HG02610 (cell line): ENCODE data around the gene TMEM223.
A peak's percentile ranks its signal among the peaks of the same experiment; 100 is the strongest.
"Not testable (repeated sequence)": the region's sequence is repeated elsewhere in the genome, so short reads cannot be mapped to it uniquely, and the experiment has no call there.

Experiments used
- ATAC-seq: cut with Tn5 transposase; IDR thresholded peaks from one replicate; pipeline ENCODE4 v1.9.1; 2021; ENCODE audit warnings: mild to moderate bottlenecking, moderate library complexity; ENCODE audit not compliant: unreplicated experiment

TMEM223 gene, protein sequence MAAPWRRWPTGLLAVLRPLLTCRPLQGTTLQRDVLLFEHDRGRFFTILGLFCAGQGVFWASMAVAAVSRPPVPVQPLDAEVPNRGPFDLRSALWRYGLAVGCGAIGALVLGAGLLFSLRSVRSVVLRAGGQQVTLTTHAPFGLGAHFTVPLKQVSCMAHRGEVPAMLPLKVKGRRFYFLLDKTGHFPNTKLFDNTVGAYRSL

DNA sequence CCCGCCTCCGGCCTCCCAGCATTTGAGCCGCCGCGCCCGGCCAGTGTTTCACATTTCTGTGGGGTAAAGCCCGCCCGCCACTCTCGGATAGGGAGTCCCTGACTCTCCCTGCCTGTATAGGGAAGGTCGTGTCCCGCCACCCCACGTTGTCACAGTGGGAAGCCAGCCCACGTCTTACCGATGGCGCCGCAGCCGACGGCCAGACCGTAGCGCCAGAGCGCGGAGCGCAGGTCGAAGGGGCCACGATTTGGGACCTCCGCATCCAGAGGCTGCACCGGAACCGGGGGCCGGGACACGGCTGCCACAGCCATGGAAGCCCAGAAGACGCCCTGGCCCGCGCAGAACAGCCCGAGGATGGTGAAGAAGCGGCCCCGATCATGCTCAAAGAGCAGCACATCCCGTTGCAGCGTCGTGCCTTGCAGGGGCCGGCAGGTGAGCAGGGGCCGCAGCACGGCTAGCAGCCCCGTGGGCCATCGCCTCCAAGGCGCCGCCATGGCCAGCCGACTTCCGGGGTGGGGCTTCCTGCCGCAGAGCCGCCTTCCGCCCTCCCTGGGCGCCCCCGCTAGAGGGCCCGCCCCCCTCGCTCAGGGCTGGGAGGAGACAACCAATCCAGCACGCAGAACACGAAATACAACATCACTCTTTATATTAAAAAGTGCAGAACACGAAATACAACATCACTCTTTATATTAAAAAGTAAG lies at the start of gene TMEM223:
Gene TMEM223 (minus strand): TSS at position 506 of the 701 bp plus-strand sequence. CDS start 12 bp downstream, at position 494.
- peak; percentile 74 for ATAC-seq

DNA sequence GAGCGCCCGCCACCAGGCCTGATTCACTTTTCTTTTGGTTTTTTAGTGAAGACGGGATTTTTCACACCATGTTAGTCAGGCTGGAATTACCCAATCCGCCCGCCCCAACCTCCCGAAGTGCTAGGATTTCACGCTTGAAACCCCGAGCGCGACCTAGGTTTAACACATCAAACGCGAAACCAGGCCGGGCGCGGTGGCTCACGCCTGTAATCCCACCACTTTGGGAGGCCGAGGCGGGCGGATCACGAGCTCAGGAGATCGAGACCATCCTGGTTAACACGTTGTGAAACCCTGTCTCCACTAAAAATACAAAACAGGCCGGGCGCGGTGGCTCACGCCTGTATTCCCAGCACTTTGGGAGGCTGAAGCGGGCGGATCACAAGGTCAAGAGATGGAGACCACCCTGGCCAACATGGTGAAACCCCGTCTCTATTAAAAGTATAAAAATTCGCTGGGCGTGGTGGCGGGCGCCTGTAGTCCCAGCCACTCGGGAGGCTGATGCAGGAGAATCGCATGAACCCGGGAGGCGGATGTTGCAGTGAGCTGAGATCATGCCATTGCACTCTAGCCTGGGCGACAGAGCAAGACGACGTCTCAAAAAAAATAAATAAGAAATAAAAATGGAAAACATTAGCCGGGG lies 49.0 kb upstream of the TMEM223 start:
- ATAC-seq: peak; percentile 10

DNA sequence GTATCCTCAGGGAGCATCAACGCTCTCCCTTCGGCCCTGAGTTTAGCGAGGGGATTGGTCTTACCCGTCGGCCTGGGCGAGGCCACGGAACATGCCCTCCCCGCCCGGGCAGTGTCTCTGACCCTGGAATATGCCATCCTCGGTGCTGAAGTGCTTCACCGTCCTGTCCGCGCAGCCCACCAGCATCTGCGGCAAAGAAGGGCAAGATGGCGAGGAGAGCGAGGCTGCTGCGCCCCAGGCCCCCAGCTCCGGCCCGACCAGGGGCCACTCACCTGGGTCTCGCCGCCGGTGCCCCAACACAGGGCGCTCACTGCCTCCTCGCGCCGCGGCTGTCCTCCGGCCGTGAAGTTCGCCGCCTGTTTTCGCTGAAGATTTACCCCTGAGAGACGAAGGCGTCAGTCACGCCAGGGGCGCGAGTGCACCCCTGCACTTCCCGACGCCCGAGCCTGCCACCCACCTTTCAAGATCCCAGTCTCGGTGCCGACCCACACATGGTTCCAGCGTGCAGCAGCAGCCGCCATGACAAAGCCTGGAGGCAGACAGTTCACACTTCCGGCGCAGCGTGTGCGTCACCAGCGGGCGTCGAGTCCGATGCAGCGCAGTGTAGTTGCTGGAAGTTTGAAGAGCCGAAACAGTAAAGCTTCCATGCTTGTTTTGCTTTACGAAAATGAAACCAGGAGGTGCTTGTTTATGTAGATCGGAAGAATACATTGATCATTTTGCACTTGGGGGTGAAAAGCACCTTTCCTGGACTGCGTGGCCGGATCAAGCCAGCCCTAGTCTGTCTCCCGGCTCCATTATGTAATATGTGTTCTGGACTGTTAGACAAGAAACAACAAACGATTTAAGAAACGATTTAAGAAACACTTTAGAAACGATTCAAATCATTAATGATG lies 47.5 kb upstream of the TMEM223 start, which contains the start of gene WDR74:
Gene WDR74 (minus strand): TSS at position 541 of the 896 bp plus-strand sequence. CDS start 20 bp downstream, at position 521.
- peak; percentile 37 for ATAC-seq

DNA sequence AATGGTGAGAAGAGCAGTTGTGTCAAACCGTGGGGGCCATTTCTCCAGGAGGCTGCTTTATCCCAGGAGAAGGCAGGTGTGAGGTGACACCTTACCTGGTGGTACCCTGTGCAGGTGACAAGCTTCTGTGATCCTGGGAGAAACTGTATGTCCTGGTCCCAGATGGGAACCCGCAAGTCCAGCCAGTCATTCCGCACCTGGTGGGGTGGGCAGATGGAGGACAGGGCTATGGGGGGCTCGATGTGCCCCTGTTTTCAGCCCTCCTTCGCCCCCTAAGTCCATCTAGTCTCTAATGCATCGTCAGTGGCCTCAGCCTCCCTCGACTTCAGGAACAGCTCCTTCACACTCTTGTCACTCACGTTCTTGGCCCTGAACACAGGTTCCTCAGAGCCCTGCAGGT lies 43.5 kb upstream of the TMEM223 start:
- no peak for ATAC-seq

DNA sequence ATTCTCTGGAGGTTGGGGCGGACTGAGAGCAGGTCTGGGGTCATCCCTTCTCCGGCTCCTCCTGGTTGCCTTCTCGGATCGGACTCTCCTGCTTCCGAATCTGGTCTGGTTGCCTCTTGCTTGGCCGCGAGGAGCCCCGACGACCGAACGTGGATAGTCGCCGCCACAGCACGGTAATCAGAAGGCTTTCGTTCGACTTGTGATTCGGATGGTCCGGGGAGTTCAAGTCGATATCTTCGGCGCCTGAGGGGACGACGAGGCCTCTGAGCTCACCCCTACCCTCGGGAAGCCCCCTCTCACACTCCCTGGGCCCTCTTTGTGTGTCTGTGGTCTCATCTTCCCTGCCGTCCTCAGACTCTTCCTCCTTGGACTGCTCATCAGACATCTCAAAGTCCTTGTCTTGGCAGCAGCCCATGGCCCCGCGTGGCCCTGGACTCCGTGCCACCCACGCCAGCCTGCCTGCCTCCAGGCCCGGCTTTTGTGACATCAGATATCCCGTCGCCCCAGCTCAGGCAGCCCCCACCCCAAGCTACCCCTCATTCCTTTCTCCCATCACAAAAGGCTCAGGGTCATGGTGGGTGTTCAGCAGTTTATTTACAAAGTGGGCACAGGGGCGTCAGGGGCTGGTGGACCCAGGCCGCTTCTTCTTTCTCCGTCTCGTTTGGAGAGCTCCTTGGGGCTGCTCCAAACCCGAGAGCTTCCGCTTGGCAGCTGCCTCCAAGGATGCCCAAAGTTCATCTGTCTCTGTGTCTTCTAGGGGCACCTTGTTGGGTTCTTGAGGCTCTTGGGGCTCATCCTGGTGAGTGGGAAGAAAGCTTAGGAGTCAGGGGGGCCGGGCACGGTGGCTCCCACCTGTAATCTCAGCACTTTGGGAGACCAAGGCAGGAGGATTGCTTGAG lies 40.8 kb upstream of the TMEM223 start, which contains the start of gene TEX54:
Gene TEX54 (minus strand): TSS at position 506 of the 899 bp plus-strand sequence.
- peak; percentile 1 for ATAC-seq

DNA sequence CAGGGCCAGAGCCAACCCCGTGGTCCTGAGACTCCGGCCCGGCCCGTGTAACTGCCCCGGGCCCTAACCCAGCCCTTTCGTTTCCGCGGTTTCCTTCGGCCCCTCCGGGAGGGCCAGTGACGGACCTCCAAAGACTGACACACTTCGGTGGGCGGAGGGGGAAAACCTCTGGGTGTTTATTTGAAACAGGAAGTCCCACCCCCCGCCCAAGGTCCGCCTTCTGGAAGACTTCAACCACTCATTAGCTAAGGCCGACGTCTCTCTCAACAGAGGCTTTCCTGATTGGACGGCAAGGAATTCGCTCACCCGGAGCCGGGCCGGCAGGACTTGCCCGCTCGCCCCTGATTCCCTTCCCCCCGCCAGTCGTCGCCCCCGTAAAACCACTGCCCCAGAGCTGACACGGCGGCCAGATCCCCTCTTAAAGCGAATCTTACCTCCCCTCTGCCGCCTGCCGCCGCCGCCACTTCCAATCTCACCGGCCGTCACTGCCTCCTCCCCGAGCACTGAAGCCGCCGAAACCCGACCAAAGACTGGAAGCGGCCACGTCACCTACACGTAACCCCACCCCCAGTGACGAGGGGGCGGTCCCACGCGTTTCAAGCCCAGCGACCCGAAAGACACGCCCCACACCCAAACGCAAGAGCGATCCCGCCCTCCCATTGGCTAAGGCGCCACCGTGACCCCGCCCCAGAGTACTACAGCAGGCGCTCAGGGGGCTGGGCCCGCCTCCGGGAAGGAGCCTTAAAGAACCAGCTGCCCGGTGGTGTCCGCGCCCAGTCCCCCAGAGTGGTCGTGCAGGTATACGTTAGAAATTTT lies 39.9 kb upstream of the TMEM223 start, which contains the start of gene STX5:
Gene STX5 (minus strand): TSS at position 532 of the 816 bp plus-strand sequence. CDS start 808 bp downstream, outside the sequence.
- peak; percentile 83 for ATAC-seq

DNA sequence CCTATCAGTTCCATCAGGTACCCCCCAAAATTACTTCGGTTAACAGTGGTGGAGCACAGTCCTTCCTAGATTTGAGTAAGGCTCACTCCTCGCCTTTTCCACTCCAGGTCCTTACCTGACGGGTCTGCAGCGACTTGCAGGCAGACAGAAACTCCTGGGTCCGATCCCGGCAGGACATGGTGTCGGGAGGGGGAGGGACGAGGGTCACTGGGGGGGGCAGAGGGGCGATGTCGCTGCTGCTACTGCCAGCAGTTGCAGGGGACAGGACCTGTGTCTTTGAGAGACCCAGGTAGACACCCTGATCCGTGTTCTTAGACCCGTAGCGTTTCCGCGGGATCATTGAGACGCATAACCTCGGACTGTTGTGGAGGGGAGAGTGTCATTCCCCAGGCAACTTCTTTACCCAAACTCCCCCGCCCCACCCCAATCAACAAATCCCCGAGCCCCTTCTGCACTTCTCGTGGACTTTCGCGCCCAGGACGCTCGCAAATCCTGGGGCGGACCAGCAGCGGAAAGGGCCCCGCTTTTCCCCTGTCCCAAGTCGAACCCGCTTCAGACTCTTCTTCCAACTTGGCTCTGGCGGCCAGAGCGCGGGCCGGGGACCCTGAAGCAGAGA lies 39.2 kb upstream of the TMEM223 start:
- ATAC-seq: no peak

DNA sequence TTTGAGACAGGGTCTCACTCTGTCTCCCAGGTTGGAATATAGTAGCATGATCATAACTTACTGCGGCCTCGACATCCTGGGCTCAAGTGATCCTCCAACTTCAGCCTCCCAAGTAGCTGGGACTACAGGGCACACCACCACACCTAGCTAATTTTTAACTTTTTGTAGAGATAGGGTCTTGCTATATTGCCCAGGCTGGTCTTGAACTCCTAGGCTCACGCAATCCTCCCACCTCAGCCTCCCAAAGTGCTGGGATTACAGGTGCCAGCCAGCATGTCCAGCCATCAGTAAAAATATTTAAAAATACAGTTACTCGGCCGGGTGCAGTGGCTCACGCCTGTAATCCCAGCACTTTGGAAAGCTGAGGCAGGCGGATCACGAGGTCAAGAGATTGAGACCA lies 36.3 kb upstream of the TMEM223 start:
- ATAC-seq: not testable (repeated sequence)

DNA sequence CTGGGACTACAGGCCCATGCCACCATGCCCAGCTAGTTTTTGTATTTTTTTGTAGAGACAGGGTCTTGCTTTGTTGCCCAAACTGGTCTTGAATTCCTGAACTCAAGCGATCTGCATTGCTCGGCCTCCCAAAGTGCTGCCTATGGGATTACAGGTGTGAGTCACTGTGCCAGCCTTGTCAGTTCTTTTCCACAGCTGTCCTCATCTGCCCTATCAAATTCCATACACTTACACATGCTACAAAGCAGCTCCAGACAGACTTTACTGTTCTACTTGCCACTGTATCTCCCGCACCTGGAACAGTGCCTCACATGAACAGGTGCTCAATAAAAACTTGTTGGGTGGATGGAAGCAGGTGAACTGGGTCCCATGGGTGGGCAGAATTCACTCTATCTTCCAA lies 31.9 kb upstream of the TMEM223 start:
- ATAC-seq: no peak

DNA sequence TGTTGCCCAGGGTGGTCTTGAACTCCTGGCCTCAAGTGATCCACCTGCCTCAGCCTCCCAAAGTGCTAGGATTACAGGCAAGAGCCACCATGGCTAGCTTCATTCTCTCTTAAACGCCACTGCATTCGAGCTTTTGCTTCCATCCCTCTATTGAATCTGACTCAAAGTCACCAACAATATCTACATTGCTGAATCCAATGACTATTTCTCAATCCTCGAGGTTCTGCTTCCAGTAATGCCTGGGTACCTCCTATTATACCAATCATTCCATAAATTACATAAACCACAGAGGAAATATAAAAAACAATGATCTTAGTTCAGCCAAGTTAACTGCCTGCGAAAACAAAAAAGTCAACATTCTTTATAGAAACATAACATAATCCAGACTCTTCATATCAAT lies 25.3 kb upstream of the TMEM223 start:
- no peak for ATAC-seq

DNA sequence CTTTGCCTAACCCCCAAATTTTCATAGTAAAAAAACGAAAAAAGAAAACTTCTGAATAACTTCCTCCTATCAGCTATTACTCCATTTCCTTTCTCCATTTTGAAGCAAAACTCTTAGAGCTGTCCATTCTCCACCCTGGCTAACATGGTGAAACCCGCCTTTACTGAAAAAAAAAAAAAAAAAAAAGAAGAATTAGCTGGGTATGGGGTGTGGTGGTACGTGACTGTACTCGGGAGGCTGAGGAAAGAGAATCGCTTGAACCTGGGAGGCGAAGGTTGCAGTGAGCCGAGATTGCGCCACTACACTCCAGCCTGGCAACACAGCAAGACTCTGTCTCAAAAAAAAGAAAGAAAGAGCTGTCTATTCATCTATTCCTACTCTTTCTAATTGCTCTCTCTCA lies 24.8 kb upstream of the TMEM223 start:
- ATAC-seq: no peak

DNA sequence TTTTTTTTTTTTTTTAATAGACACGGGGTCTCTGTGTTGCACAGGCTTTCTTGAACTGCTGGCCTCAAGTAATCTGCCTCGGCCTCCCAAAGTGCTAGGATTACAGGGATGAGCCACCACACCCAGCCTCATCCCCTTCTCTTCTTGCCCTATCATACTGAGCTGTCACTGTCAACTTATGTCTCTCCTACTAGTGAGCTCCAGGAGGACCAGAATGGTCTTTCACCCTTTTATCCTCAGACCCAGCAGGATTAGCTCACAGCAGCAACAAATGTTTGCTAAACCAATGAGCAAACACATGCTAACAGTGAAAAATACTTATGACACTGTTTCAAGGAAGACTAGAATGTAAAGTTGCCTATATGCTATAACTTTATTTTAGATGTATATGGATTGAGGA lies 19.9 kb upstream of the TMEM223 start:
- no peak for ATAC-seq

DNA sequence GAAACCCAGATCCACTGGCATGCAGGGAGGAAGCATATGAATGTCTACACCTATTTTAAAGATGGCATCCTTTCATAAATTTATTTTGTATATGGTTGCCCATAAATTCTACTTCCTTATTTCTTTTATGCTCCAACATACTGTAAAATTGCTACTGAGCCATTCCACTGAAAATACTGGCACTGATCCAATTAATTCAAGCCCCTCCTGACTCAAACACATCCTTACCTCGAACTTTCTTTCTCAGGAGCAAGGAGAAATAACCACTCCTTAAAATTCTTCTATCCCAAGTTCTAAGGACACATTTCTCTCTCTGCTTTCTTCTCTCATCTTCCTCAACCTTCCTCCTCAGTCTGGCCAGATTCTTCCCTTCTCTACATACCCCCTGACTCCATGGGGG lies 18.9 kb upstream of the TMEM223 start:
- no peak for ATAC-seq

DNA sequence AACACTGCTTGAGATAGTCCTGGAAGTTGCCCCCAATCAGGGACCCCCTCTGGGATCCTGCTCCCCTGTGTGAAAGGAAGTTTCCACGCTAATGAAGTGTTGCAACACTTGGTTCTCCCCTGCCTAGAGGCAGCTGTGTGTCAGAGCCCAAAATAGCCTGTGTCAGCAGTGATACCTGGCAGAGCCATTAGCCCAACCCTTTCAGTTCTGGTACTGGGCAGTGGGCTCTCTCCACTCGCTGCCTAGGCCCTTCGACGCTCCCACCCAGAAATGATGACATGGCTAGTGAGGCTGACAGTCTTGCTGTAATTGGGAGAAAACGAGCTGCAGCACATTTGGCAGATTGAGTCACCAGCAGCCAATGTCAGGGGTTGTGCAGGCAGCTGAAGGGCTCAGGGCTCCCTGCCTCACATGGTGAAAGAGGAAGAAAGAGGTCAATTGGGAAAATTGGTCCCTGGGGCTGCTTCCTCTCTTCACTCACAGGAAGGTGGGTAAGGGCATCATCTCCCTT lies 14.9 kb upstream of the TMEM223 start:
- no peak for ATAC-seq

DNA sequence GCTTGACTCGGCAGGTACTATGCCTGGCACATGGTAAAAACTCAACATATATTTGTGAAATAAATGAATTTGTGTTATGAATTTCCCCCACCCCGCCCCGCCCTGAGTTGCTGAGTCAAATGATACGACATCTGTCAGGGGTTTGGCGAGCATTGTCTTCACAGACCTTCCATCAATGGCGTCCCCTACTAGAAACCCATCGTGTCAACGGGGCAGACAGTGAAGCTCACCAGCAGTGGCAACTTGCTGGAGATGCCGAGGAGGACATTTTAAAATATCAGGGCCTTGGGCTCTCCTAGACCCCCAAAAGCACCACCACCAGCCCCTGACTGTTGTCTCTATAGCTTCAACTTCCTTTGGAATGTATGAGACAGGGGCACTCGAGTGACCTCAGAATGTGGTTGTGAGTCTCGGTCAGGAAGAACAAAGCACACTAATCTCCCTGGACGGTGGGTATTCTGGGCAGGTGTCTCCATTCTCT lies 14.2 kb upstream of the TMEM223 start:
- no peak for ATAC-seq

DNA sequence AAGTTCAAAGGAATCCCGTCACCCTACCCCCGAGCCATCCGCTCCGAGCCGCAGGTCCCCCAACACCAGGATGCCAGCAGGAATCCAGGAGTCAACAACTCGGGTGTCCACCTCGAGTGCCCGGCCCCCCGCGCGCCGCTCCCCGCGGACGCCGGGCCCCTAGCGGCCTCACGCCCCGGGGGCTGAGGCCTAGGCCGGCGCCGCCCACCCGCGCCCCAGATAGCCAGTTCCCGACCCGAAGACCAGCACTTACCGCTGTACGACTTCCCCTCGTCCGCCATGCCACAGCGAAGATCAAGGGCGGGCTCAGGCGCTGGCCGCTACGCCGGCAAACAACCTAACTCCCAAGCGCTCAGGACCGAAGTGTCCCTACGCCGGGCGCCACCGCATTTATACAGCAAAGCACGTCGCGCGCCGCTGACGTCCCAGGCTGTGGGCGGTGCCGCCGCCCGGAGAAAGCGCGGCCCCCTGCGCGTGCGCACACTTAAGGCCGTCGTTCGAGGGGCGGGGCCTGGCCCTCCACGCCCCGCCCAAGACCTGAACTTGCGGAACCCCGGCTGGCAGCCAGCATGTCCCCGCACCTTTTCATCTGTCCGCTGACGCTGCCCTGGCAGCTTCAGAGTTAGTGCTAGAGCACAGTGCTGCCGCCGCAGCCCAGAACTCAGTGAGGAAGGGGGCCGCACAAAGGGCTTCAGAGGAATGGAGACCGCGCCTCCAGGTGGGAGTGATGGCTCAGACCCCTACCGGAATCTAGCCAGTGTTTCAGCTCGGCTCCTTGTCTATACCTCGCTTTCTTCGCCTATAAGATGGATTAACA lies 13.5 kb upstream of the TMEM223 start, which contains the start of gene NXF1:
Gene NXF1 (minus strand): TSS at position 365 of the 817 bp plus-strand sequence. CDS start 84 bp downstream, at position 281.
- ATAC-seq: peak; percentile 81
